ENCODE data around the gene DICER1.

Gene DICER1

GRCh38 chr14:95041477-95042020 is 115.8 kb downstream of the DICER1 start:
- no peak overlapping the region for H2AK5ac ChIP-seq (ENCODE audit: low read length)
- WGBS (ENCODE audit: extremely low coverage, insufficient coverage, low lambda C conversion rate): no CpG with 5 or more reads among the region's 5 CpGs

DNA sequence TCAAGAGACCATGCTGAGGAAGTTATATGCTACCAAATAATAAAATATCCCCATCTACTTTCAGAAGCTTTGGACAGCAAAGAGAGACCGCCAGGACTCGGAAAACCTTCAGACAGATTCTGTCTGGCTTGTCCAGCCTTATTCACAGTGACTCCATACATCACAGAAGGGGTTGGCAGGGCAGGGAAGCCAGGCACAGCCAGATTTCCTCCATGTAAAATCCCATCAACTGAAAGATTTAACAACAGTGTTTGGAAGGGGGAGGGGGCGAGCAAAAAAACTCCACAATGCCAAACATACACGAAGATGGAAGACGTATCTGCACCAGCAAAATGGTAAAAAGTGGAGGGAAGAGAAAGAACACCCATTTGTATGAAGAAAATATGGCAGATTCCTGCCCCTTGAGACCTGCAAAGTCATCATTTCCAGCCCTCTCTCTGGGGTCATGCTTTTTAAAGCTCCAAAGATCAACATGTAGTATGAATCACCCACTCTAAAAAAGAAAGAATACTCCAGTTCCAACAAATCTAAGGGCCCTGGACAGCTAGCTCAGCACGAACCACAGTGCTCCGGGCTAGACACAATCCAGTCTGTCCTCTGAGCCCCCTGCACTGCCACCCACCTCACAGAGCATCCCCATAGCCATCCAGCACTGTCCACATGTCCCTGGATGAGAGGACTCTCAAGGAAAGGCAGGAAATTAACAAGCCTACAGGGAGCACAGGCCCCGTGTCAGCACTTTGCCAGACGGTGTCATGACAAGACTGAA is 116.4 kb downstream of the DICER1 start:
- no peaks in the 10 kb centered on the region for H3K36me3 ChIP-seq (ENCODE audit: control insufficient read depth, insufficient read depth, low read length)
- no peak overlapping the region for H3K27ac ChIP-seq (ENCODE audit: low read depth, low read length)
- no CpG with 5 or more reads among the region's 9 CpGs for WGBS (ENCODE audit: extremely low coverage, insufficient coverage, low lambda C conversion rate)
- H4K8ac ChIP-seq (ENCODE audit: low read depth, low read length): no peak overlapping the region
- no peak overlapping the region for H2AK5ac ChIP-seq (ENCODE audit: low read length)
- H3K4me3 ChIP-seq (ENCODE audit: low read length): no peak overlapping the region
- H3K56ac ChIP-seq (ENCODE audit: low read length): no peak overlapping the region
- no peaks in the 10 kb centered on the region for H3K4me1 ChIP-seq (ENCODE audit: control insufficient read depth, low read depth, low read length)
- no peak for DNase-seq
- no peaks in the 10 kb centered on the region for H3K79me2 ChIP-seq (ENCODE audit: control insufficient read depth, insufficient read depth, low read length)
- no peak overlapping the region for H3K23ac ChIP-seq (ENCODE audit: low read length)
- no peak overlapping the region for H4K5ac ChIP-seq (ENCODE audit: low read length)
- no peaks in the 10 kb centered on the region for H3K27me3 ChIP-seq (ENCODE audit: insufficient read depth, low read length, poor library complexity)
- no peak overlapping the region for H3K9ac ChIP-seq (ENCODE audit: low read length)
- H2BK5ac ChIP-seq (ENCODE audit: low read length): no peak overlapping the region
- H3K18ac ChIP-seq (ENCODE audit: low read length): no peak overlapping the region
- no peaks in the 10 kb centered on the region for H3K79me1 ChIP-seq (ENCODE audit: low read length)
- no peak overlapping the region for H2BK15ac ChIP-seq (replicated peaks; ENCODE audit: low read depth)
- no peak overlapping the region for H3K4ac ChIP-seq (ENCODE audit: low read depth, low read length)
- H3K4me2 ChIP-seq (ENCODE audit: low read length): no peak overlapping the region
- no peak overlapping the region for H2BK120ac ChIP-seq (ENCODE audit: low read depth, low read length)

More at GRCh38 chr14:95041477-95042020, 115.8 kb downstream of the DICER1 start:
- H3K36me3 ChIP-seq (ENCODE audit: control insufficient read depth, insufficient read depth, low read length): no peaks in the 10 kb centered on the region
- H4K8ac ChIP-seq (ENCODE audit: low read depth, low read length): no peak overlapping the region
- no peak overlapping the region for H3K56ac ChIP-seq (ENCODE audit: low read length)
- no peak overlapping the region for H3K4me2 ChIP-seq (ENCODE audit: low read length)
- H4K5ac ChIP-seq (ENCODE audit: low read length): no peak overlapping the region
- no peaks in the 10 kb centered on the region for H3K4me1 ChIP-seq (ENCODE audit: control insufficient read depth, low read depth, low read length)
- H3K79me1 ChIP-seq (ENCODE audit: low read length): no peaks in the 10 kb centered on the region
- H2BK15ac ChIP-seq (replicated peaks; ENCODE audit: low read depth): no peak overlapping the region
- no peak for DNase-seq
- H2BK120ac ChIP-seq (ENCODE audit: low read depth, low read length): no peak overlapping the region
- H3K23ac ChIP-seq (ENCODE audit: low read length): no peak overlapping the region
- no peak overlapping the region for H3K27ac ChIP-seq (ENCODE audit: low read depth, low read length)
- no peaks in the 10 kb centered on the region for H3K27me3 ChIP-seq (ENCODE audit: insufficient read depth, low read length, poor library complexity)
- no peak overlapping the region for H3K4ac ChIP-seq (ENCODE audit: low read depth, low read length)
- H3K79me2 ChIP-seq (ENCODE audit: control insufficient read depth, insufficient read depth, low read length): no peaks in the 10 kb centered on the region
- no peak overlapping the region for H2BK5ac ChIP-seq (ENCODE audit: low read length)
- H3K18ac ChIP-seq (ENCODE audit: low read length): no peak overlapping the region
- no peak overlapping the region for H3K9ac ChIP-seq (ENCODE audit: low read length)
- no peak overlapping the region for H3K4me3 ChIP-seq (ENCODE audit: low read length)

DNA sequence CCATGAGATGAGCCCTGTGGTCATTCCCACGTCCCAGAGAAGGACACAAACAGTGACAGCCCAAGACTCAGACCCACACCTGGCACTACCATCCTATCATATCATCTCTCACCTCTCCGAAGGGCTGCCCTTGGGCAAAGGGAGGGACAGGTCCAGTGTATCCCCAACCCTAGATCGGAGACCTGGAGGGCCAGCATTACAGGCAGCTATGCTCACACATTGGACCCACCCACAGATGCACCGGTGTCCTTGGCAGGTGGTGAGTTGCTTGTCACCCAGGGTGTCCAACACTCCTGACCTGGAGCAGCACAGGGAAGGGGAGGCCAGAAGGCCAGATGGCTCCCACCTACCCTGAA is 117.4 kb downstream of the DICER1 start:
- H2AK5ac ChIP-seq (ENCODE audit: low read length): no peak overlapping the region
- H3K27me3 ChIP-seq (ENCODE audit: insufficient read depth, low read length, poor library complexity): no peaks in the 10 kb centered on the region
- no peak overlapping the region for H3K4me3 ChIP-seq (ENCODE audit: low read length)
- no peak overlapping the region for H3K56ac ChIP-seq (ENCODE audit: low read length)
- H2BK120ac ChIP-seq (ENCODE audit: low read depth, low read length): no peak overlapping the region
- no peaks in the 10 kb centered on the region for H3K4me1 ChIP-seq (ENCODE audit: control insufficient read depth, low read depth, low read length)
- H3K36me3 ChIP-seq (ENCODE audit: control insufficient read depth, insufficient read depth, low read length): no peaks in the 10 kb centered on the region
- no peak overlapping the region for H2BK15ac ChIP-seq (replicated peaks; ENCODE audit: low read depth)
- no peak overlapping the region for H3K4ac ChIP-seq (ENCODE audit: low read depth, low read length)
- H3K18ac ChIP-seq (ENCODE audit: low read length): no peak overlapping the region
- H3K23ac ChIP-seq (ENCODE audit: low read length): no peak overlapping the region
- no peak overlapping the region for H3K9ac ChIP-seq (ENCODE audit: low read length)
- no peaks in the 10 kb centered on the region for H3K79me2 ChIP-seq (ENCODE audit: control insufficient read depth, insufficient read depth, low read length)
- H4K8ac ChIP-seq (ENCODE audit: low read depth, low read length): no peak overlapping the region
- DNase-seq: no peak
- H3K4me2 ChIP-seq (ENCODE audit: low read length): no peak overlapping the region
- no peak overlapping the region for H4K5ac ChIP-seq (ENCODE audit: low read length)
- H3K27ac ChIP-seq (ENCODE audit: low read depth, low read length): no peak overlapping the region
- WGBS (ENCODE audit: extremely low coverage, insufficient coverage, low lambda C conversion rate): no CpG with 5 or more reads among the region's 4 CpGs
- no peaks in the 10 kb centered on the region for H3K79me1 ChIP-seq (ENCODE audit: low read length)
- H2BK5ac ChIP-seq (ENCODE audit: low read length): no peak overlapping the region

GRCh38 chr14:95039259-95039992 is 117.9 kb downstream of the DICER1 start:
- Histone ChIP-seq H2BK120ac (ENCODE audit: low read depth, low read length) (no peak overlapping the region), H3K56ac (ENCODE audit: low read length) (no peak overlapping the region), H3K9ac (ENCODE audit: low read length) (no peak overlapping the region), H3K27ac (ENCODE audit: low read depth, low read length) (no peak overlapping the region), H2AK5ac (ENCODE audit: low read length) (no peak overlapping the region), H3K79me2 (ENCODE audit: control insufficient read depth, insufficient read depth, low read length) (no peaks in the 10 kb centered on the region), H3K4me2 (ENCODE audit: low read length) (no peak overlapping the region), H3K23ac (ENCODE audit: low read length) (no peak overlapping the region), H4K5ac (ENCODE audit: low read length) (no peak overlapping the region), H3K4me3 (ENCODE audit: low read length) (no peak overlapping the region), H3K36me3 (ENCODE audit: control insufficient read depth, insufficient read depth, low read length) (no peaks in the 10 kb centered on the region), H4K8ac (ENCODE audit: low read depth, low read length) (no peak overlapping the region), H3K27me3 (ENCODE audit: insufficient read depth, low read length, poor library complexity) (no peaks in the 10 kb centered on the region), H3K79me1 (ENCODE audit: low read length) (no peaks in the 10 kb centered on the region), H3K4ac (ENCODE audit: low read depth, low read length) (no peak overlapping the region), H3K4me1 (ENCODE audit: control insufficient read depth, low read depth, low read length) (no peaks in the 10 kb centered on the region), H2BK5ac (ENCODE audit: low read length) (no peak overlapping the region), H3K18ac (ENCODE audit: low read length) (no peak overlapping the region), H2BK15ac (replicated peaks; ENCODE audit: low read depth) (no peak overlapping the region)
- no peak for DNase-seq
- WGBS (ENCODE audit: extremely low coverage, insufficient coverage, low lambda C conversion rate): no CpG with 5 or more reads among the region's 17 CpGs

GRCh38 chr14:95038521-95039250 is 118.6 kb downstream of the DICER1 start:
- no peak overlapping the region for H2BK5ac ChIP-seq (ENCODE audit: low read length)
- no peak overlapping the region for H3K18ac ChIP-seq (ENCODE audit: low read length)
- H3K36me3 ChIP-seq (ENCODE audit: control insufficient read depth, insufficient read depth, low read length): no peaks in the 10 kb centered on the region
- H3K9ac ChIP-seq (ENCODE audit: low read length): no peak overlapping the region
- DNase-seq: no peak
- H3K79me2 ChIP-seq (ENCODE audit: control insufficient read depth, insufficient read depth, low read length): no peaks in the 10 kb centered on the region
- H3K23ac ChIP-seq (ENCODE audit: low read length): no peak overlapping the region
- H3K4me1 ChIP-seq (ENCODE audit: control insufficient read depth, low read depth, low read length): no peaks in the 10 kb centered on the region
- no peaks in the 10 kb centered on the region for H3K79me1 ChIP-seq (ENCODE audit: low read length)
- H3K27me3 ChIP-seq (ENCODE audit: insufficient read depth, low read length, poor library complexity): no peaks in the 10 kb centered on the region
- H3K56ac ChIP-seq (ENCODE audit: low read length): no peak overlapping the region
- no CpG with 5 or more reads among the region's 9 CpGs for WGBS (ENCODE audit: extremely low coverage, insufficient coverage, low lambda C conversion rate)
- H3K27ac ChIP-seq (ENCODE audit: low read depth, low read length): no peak overlapping the region
- H2BK120ac ChIP-seq (ENCODE audit: low read depth, low read length): no peak overlapping the region
- H3K4me3 ChIP-seq (ENCODE audit: low read length): no peak overlapping the region
- no peak overlapping the region for H3K4me2 ChIP-seq (ENCODE audit: low read length)
- H3K4ac ChIP-seq (ENCODE audit: low read depth, low read length): no peak overlapping the region
- no peak overlapping the region for H2BK15ac ChIP-seq (replicated peaks; ENCODE audit: low read depth)
- H4K8ac ChIP-seq (ENCODE audit: low read depth, low read length): no peak overlapping the region
- no peak overlapping the region for H2AK5ac ChIP-seq (ENCODE audit: low read length)
- no peak overlapping the region for H4K5ac ChIP-seq (ENCODE audit: low read length)
